IMR-90 (cell line): ENCODE results near the gene CETN2. TPM values are rescaled to one million over a fixed set of nuclear protein-coding genes. Genes with fewer than 3 reads are reported as not detected.

Experiments
- ATAC-seq: fragments of 200-7000 bp; cut with Tn5 transposase; 2 replicates; pipeline ENCODE4 v1.9.1; 2020; ENCODE audit warnings: low read depth, mild to moderate bottlenecking, moderate library complexity
- BruUV-seq: library from RNA; stranded (reverse); fragments of 400-500 nt; replicated peaks from 2 replicates; lab custom pipeline; 2021; lab: Mats Ljungman, UMichigan
- CTCF ChIA-PET: fragments of 300-600 bp; formaldehyde crosslinking; extraction: SDS; loops from one replicate; lab custom pipeline; 2021; ENCODE audit warnings: antibody characterized with exemption; lab: Yijun Ruan, JAX
- POLR2A ChIA-PET: fragments of 300-600 bp; sonication (Branson Sonifier 250); formaldehyde crosslinking; loops from one replicate; lab custom pipeline; 2022; ENCODE audit warnings: antibody characterized with exemption; ENCODE audit not compliant: unreplicated experiment; lab: Charles Lee
- DNase-seq: peaks from one replicate; pipeline ENCODE4 v3.0.0; 2013
- H2AFZ ChIP-seq: replicated peaks from 2 replicates; pipeline ENCODE3; 2013; ENCODE audit warnings: low read length, mild to moderate bottlenecking; ENCODE audit not compliant: poor library complexity
- H2AK5ac ChIP-seq: 2 replicates; pipeline ENCODE4 v1.6.1; 2013; ENCODE audit warnings: low read depth, low read length, inconsistent platforms
- H2AK9ac ChIP-seq: replicated peaks from 2 replicates; pipeline ENCODE3; 2013; ENCODE audit warnings: mild to moderate bottlenecking, low read depth, low read length, moderate library complexity; ENCODE audit not compliant: poor library complexity
- H2BK120ac ChIP-seq: 2 replicates; pipeline ENCODE4 v1.6.1; 2013; ENCODE audit warnings: low read depth, low read length, inconsistent platforms
- H2BK15ac ChIP-seq: 3 replicates; pipeline ENCODE4 v1.6.1; 2013; ENCODE audit warnings: low read depth, low read length, inconsistent platforms
- H2BK20ac ChIP-seq: 2 replicates; pipeline ENCODE4 v1.6.1; 2013; ENCODE audit warnings: low read depth, mild to moderate bottlenecking, inconsistent platforms, low read length, moderate library complexity
- H2BK5ac ChIP-seq: 2 replicates; pipeline ENCODE4 v1.6.1; 2013; ENCODE audit warnings: mild to moderate bottlenecking, low read depth, low read length, inconsistent platforms; ENCODE audit not compliant: poor library complexity, severe bottlenecking
- H3K14ac ChIP-seq: replicated peaks from 2 replicates; pipeline ENCODE4 v1.6.1; 2013; ENCODE audit warnings: low read depth, low read length, inconsistent platforms
- H3K18ac ChIP-seq: 2 replicates; pipeline ENCODE4 v1.6.1; 2013; ENCODE audit warnings: low read depth, low read length, control low read depth
- H3K23ac ChIP-seq: 2 replicates; pipeline ENCODE4 v1.6.1; 2013; ENCODE audit warnings: low read depth, low read length, inconsistent platforms
- H3K27ac ChIP-seq: 2 replicates; pipeline ENCODE4 v1.5.1; 2013; ENCODE audit warnings: mild to moderate bottlenecking, control low read depth, low read length; ENCODE audit not compliant: insufficient read depth
- H3K27me3 ChIP-seq: 2 replicates; pipeline ENCODE4 v1.6.1; 2013; ENCODE audit warnings: low read length; ENCODE audit not compliant: control insufficient read depth, insufficient read depth
- H3K36me3 ChIP-seq: 2 replicates; pipeline ENCODE4 v1.6.1; 2013; ENCODE audit warnings: low read length, mixed read lengths; ENCODE audit not compliant: control insufficient read depth, insufficient read depth
- H3K4ac ChIP-seq: 2 replicates; pipeline ENCODE4 v1.6.1; 2013; ENCODE audit warnings: low read depth, low read length, inconsistent platforms
- H3K4me1 ChIP-seq: 2 replicates; pipeline ENCODE4 v1.6.1; 2013; ENCODE audit warnings: low read length, mixed read lengths; ENCODE audit not compliant: control insufficient read depth, insufficient read depth
- H3K4me2 ChIP-seq: 2 replicates; pipeline ENCODE4 v1.6.1; 2013; ENCODE audit warnings: low read depth, mild to moderate bottlenecking, control low read depth, low read length, moderate library complexity
- H3K4me3 ChIP-seq: 2 replicates; pipeline ENCODE4 v1.5.1; 2013; ENCODE audit warnings: low read depth, mild to moderate bottlenecking, control low read depth, low read length, moderate library complexity; ENCODE audit not compliant: insufficient read depth
- H3K56ac ChIP-seq: 2 replicates; pipeline ENCODE4 v1.6.1; 2013; ENCODE audit warnings: low read length, inconsistent platforms; ENCODE audit not compliant: insufficient read depth; ENCODE audit errors: extremely low read depth
- H3K79me1 ChIP-seq, 2 experiments: 2 replicates each; pipeline ENCODE4 v1.6.1; 2013; ENCODE audit warnings: low read length in 2 of 2, inconsistent platforms in 1 of 2, low read depth in 1 of 2
- H3K9ac ChIP-seq: 2 replicates; pipeline ENCODE4 v1.6.1; 2013; ENCODE audit warnings: low read depth, low read length, control low read depth
- H3K9me1 ChIP-seq: 2 replicates; pipeline ENCODE4 v1.6.1; 2013; ENCODE audit warnings: low read length, inconsistent platforms; ENCODE audit not compliant: insufficient read depth
- H3K9me3 ChIP-seq: 2 replicates; pipeline ENCODE4 v1.6.1; 2013; ENCODE audit warnings: low read length; ENCODE audit not compliant: control insufficient read depth, insufficient read depth
- H4K20me1 ChIP-seq: 2 replicates; pipeline ENCODE4 v1.6.1; 2013; ENCODE audit warnings: low read length, inconsistent platforms; ENCODE audit not compliant: insufficient read depth
- H4K5ac ChIP-seq: 2 replicates; pipeline ENCODE4 v1.6.1; 2013; ENCODE audit warnings: mild to moderate bottlenecking, low read depth, low read length, control low read depth
- H4K8ac ChIP-seq, 2 experiments: 2 replicates each; pipeline ENCODE4 v1.6.1; 2013; ENCODE audit warnings: low read depth in 2 of 2, low read length in 2 of 2, control low read depth in 1 of 2, inconsistent platforms in 1 of 2
- H4K91ac ChIP-seq: 2 replicates; pipeline ENCODE4 v1.6.1; 2013; ENCODE audit warnings: low read depth, low read length, inconsistent platforms; ENCODE audit not compliant: insufficient read depth
- BHLHE40 ChIP-seq: fragments of 150-350 bp; IDR thresholded peaks from 2 replicates; pipeline ENCODE4 v1.6.1; 2016; ENCODE audit warnings: mild to moderate bottlenecking, low read depth, low read length
- CEBPB ChIP-seq: IDR thresholded peaks from 2 replicates; pipeline ENCODE4 v1.6.1; 2012; ENCODE audit warnings: low read depth, low read length, improper control_type of control experiment
- CHD1 ChIP-seq: IDR thresholded peaks from 2 replicates; pipeline ENCODE4 v1.6.1; 2012; ENCODE audit warnings: low read depth, low read length, improper control_type of control experiment
- CTCF ChIP-seq: conservative IDR thresholded peaks from 2 replicates; pipeline ENCODE4 v1.5.1; 2012; ENCODE audit warnings: mild to moderate bottlenecking, low read depth, low read length, improper control_type of control experiment
- ELK1 ChIP-seq: fragments of 150-350 bp; IDR thresholded peaks from 2 replicates; pipeline ENCODE4 v1.6.1; 2016; ENCODE audit warnings: low read depth, mild to moderate bottlenecking, low read length, moderate library complexity, borderline replicate concordance
- FOS ChIP-seq: fragments of 150-350 bp; IDR thresholded peaks from 2 replicates; pipeline ENCODE4 v1.6.1; 2016; ENCODE audit warnings: low read depth, low read length
- MAFK ChIP-seq: IDR thresholded peaks from 2 replicates; pipeline ENCODE4 v1.6.1; 2012; ENCODE audit warnings: low read depth, low read length, improper control_type of control experiment
- MAZ ChIP-seq: IDR thresholded peaks from 2 replicates; pipeline ENCODE4 v1.6.1; 2012; ENCODE audit warnings: low read depth, mild to moderate bottlenecking, low read length, improper control_type of control experiment, moderate library complexity, borderline replicate concordance
- MXI1 ChIP-seq: IDR thresholded peaks from 2 replicates; pipeline ENCODE4 v1.6.1; 2012; ENCODE audit warnings: low read depth, mild to moderate bottlenecking, low read length, moderate library complexity, borderline replicate concordance
- NFE2L2 ChIP-seq: fragments of 150-350 bp; IDR thresholded peaks from 2 replicates; pipeline ENCODE4 v1.6.1; 2016; ENCODE audit warnings: low read depth, mild to moderate bottlenecking, low read length
- POLR2A ChIP-seq: IDR thresholded peaks from 2 replicates; pipeline ENCODE4 v1.6.1; 2012; ENCODE audit warnings: mild to moderate bottlenecking, low read depth, low read length
- RAD21 ChIP-seq: IDR thresholded peaks from 2 replicates; pipeline ENCODE4 v1.6.1; 2012; ENCODE audit warnings: low read length, improper control_type of control experiment
- RCOR1 ChIP-seq: IDR thresholded peaks from 2 replicates; pipeline ENCODE4 v1.6.1; 2012; ENCODE audit warnings: mild to moderate bottlenecking, low read length, improper control_type of control experiment; ENCODE audit not compliant: insufficient replicate concordance
- RFX5 ChIP-seq: IDR thresholded peaks from 2 replicates; pipeline ENCODE4 v1.8.0; 2012; ENCODE audit warnings: low read depth, mild to moderate bottlenecking, low read length, moderate library complexity
- SMC3 ChIP-seq: fragments of 150-350 bp; IDR thresholded peaks from 2 replicates; pipeline ENCODE4 v1.6.1; 2016; ENCODE audit warnings: low read depth, mild to moderate bottlenecking, antibody characterized with exemption, low read length, moderate library complexity
- USF2 ChIP-seq: fragments of 150-350 bp; IDR thresholded peaks from 2 replicates; pipeline ENCODE4 v1.6.1; 2017; ENCODE audit warnings: mild to moderate bottlenecking, antibody characterized with exemption, low read length, low read depth
- WGBS, 2 experiments: methylation state at CpG; one replicate each; pipeline versions ENCODE4 v1.1.5 to v1.1.7; 2013; ENCODE audit warnings: missing lambda C conversion rate in 2 of 2; ENCODE audit not compliant: insufficient read length in 1 of 2; ENCODE audit errors: extremely low coverage in 2 of 2; 5-methylcytosine and 5-hydroxymethylcytosine counted together
- dilution Hi-C: fragments of 300-500 bp; cut with HindIII; formaldehyde crosslinking; loops from one replicate; pipeline ENCODE4 v1.14.3; 2018; ENCODE audit warnings: low sequenced_read_pairs; ENCODE audit not compliant: unreplicated experiment
- in situ Hi-C: fragments of 300-500 bp; cut with MboI; formaldehyde crosslinking; loops from 3 replicates; pipeline ENCODE4 v1.14.3; 2019; ENCODE audit warnings: low sequenced_read_pairs, inconsistent platforms, mixed read lengths
- intact Hi-C: fragments of 100-400 bp; cut with micrococcal nuclease; formaldehyde crosslinking; loops from 2 replicates; pipeline ENCODE4 v1.10.0; 2022
- polyA plus RNA-seq, 3 experiments: library from polyadenylated mRNA; depleted of rRNA; stranded (reverse); fragments of >200 nt; gene quantifications; 2 replicates each; pipeline ENCODE4 v1.2.3, GENCODE V29; 2012; ENCODE audit warnings: low replicate concordance in 1 of 3
- total RNA-seq: library from RNA; depleted of rRNA; stranded (reverse); fragments of >200 nt; gene quantifications from 2 replicates; pipeline ENCODE4 v1.2.3, GENCODE V29; 2012

CETN2 gene
- total and polyA plus RNA-seq, 2 of the 4 experiments (the other 2 are of a cell fraction) = 15.8 to 34.0 TPM

- Histone ChIP-seq H3K4me1 (no peaks in the 10 kb centered on the region), H3K27me3 (no peaks in the 10 kb centered on the region; the same call in 1 of the 2 replicates), H3K79me1 (no peaks in the 10 kb centered on the region), H2AFZ (no peak overlapping the region), H3K36me3 (no peaks in the 10 kb centered on the region), H3K14ac (no peak overlapping the region), H3K23ac (no peak overlapping the region), H3K4ac (no peak overlapping the region), H2BK5ac (no peak overlapping the region), H2BK120ac (no peak overlapping the region), H4K20me1 (no peaks in the 10 kb centered on the region), H3K27ac (no peak overlapping the region), H4K91ac (no peak overlapping the region), H2BK20ac (no peak overlapping the region), H3K9me1 (no peaks in the 10 kb centered on the region), H4K8ac (no peak overlapping the region), H2AK9ac (no peak overlapping the region), H3K9me3 (no peaks in the 10 kb centered on the region), H2BK15ac (no peak overlapping the region), H3K4me2 (no peak overlapping the region), H4K5ac (no peak overlapping the region), H3K4me3 (no peak overlapping the region), H3K56ac (no peak overlapping the region), H3K9ac (no peak overlapping the region), H2AK5ac (no peak overlapping the region), H3K18ac (no peak overlapping the region)
- ChIA-PET POLR2A (no interaction called here), CTCF (no interaction called here)
- 65% methylated on average over 4 of the region's 4 CpGs; no CpG with 5 or more reads in 1 of the 2 experiments for WGBS, 2 experiments
- no peak for ATAC-seq
- in situ Hi-C loops = loop anchor here (25.0 kb wide), 1 partner anchor 1644 kb away; no protein-coding TSS in a partner anchor
- intact Hi-C loops = no loop called here
- dilution Hi-C loops = no loop called here
- TF ChIP-seq MAFK (no peak), MAZ (no peak), USF2 (no peak), ELK1 (no peak), BHLHE40 (no peak), CEBPB (no peak), CHD1 (no peak), CTCF (no peak), SMC3 (no peak), RAD21 (no peak), POLR2A (no peak), FOS (no peak), RCOR1 (no peak), RFX5 (no peak), NFE2L2 (no peak), MXI1 (no peak)
- DNase-seq = no peak
- BruUV-seq = no TSS peak
These were observed 24.5 kb downstream of the CETN2 start for GRCh38 chrX:152806035-152806434.
